Neural cell (in vitro differentiated cells): Measurements from ENCODE around the gene C17orf58. TPM values are rescaled to one million over a fixed set of nuclear protein-coding genes. Genes with fewer than 3 reads are reported as not detected.
A peak's percentile ranks its signal among the peaks of the same experiment; 100 is the strongest.

Source experiments
- H2AFZ ChIP-seq: fragments of 200-600, 300-800 bp; sonication (generic), shearing (Covaris generic); 2 replicates; pipeline ENCODE4 v1.6.0; 2014; ENCODE audit warnings: low read depth, mild to moderate bottlenecking, antibody characterized with exemption, low read length, moderate library complexity
- H3F3A ChIP-seq: fragments of 200-600 bp; shearing (Covaris generic); 2 replicates; pipeline ENCODE4 v1.6.1; 2016; ENCODE audit warnings: mild to moderate bottlenecking, moderate library complexity, mixed read lengths, antibody characterized with exemption, low read length; ENCODE audit not compliant: insufficient read depth, poor library complexity, severe bottlenecking
- H3K27ac ChIP-seq: fragments of 200-600, 300-800 bp; sonication (generic), shearing (Covaris generic); 2 replicates; pipeline ENCODE4 v1.5.1; 2014; ENCODE audit warnings: mild to moderate bottlenecking, low read length, moderate library complexity
- H3K27me3 ChIP-seq: fragments of 300-800, 200-600 bp; sonication (generic), shearing (Covaris generic); 2 replicates; pipeline ENCODE4 v1.6.0; 2014; ENCODE audit warnings: mild to moderate bottlenecking, low read depth, low read length, moderate library complexity; ENCODE audit not compliant: insufficient read depth
- H3K36me3 ChIP-seq: fragments of 300-800, 200-600 bp; sonication (generic), shearing (Covaris generic); 2 replicates; pipeline ENCODE4 v1.5.1; 2014; ENCODE audit warnings: mild to moderate bottlenecking, antibody characterized with exemption, low read length, moderate library complexity; ENCODE audit not compliant: insufficient read depth
- H3K4me2 ChIP-seq: fragments of 300-800, 200-600 bp; sonication (generic), shearing (Covaris generic); 2 replicates; pipeline ENCODE4 v1.6.0; 2014; ENCODE audit warnings: mild to moderate bottlenecking, low read length
- H3K4me3 ChIP-seq: fragments of 300-800, 200-600 bp; sonication (generic), shearing (Covaris generic); 2 replicates; pipeline ENCODE4 v1.5.1; 2014; ENCODE audit warnings: mild to moderate bottlenecking, low read length, moderate library complexity
- H3K79me2 ChIP-seq: fragments of 200-600 bp; shearing (Covaris generic); replicated peaks from 2 replicates; pipeline ENCODE4 v1.6.0; 2014; ENCODE audit warnings: mild to moderate bottlenecking, low read length, moderate library complexity; ENCODE audit not compliant: insufficient read depth
- H3K9ac ChIP-seq: fragments of 300-800, 200-600 bp; sonication (generic), shearing (Covaris generic); 2 replicates; pipeline ENCODE4 v1.6.1; 2016; ENCODE audit warnings: mild to moderate bottlenecking, low read length, mixed read lengths
- H3K9me2 ChIP-seq: fragments of 200-600 bp; shearing (Covaris generic); 2 replicates; pipeline ENCODE4 v1.6.1; 2016; ENCODE audit warnings: mild to moderate bottlenecking, low read length, mixed read lengths; ENCODE audit not compliant: insufficient read depth
- H3K9me3 ChIP-seq: fragments of 200-600, 300-800 bp; sonication (generic), shearing (Covaris generic); 2 replicates; pipeline ENCODE4 v1.6.1; 2016; ENCODE audit warnings: mild to moderate bottlenecking, mixed run types, low read length, moderate library complexity, mixed read lengths
- H4K20me1 ChIP-seq: fragments of 200-600 bp; shearing (Covaris generic); 2 replicates; pipeline ENCODE4 v1.6.1; 2016; ENCODE audit warnings: mild to moderate bottlenecking, mixed run types; ENCODE audit not compliant: insufficient read depth
- CTCF ChIP-seq: fragments of 450-650 bp; IDR thresholded peaks from 2 replicates; pipeline ENCODE4 v1.5.1; 2014; ENCODE audit warnings: antibody characterized with exemption, mild to moderate bottlenecking, moderate library complexity; ENCODE audit not compliant: poor library complexity, severe bottlenecking
- EP300 ChIP-seq: fragments of 450-650 bp; conservative IDR thresholded peaks from 2 replicates; pipeline ENCODE4 v1.6.1; 2014; ENCODE audit warnings: antibody characterized with exemption, mild to moderate bottlenecking, moderate library complexity; ENCODE audit not compliant: poor library complexity, severe bottlenecking
- MXI1 ChIP-seq: fragments of 450-650 bp; conservative IDR thresholded peaks from 2 replicates; pipeline ENCODE4 v1.6.1; 2014; ENCODE audit warnings: antibody characterized with exemption, mild to moderate bottlenecking; ENCODE audit not compliant: poor library complexity, severe bottlenecking
- POLR2AphosphoS5 ChIP-seq: IDR thresholded peaks from 2 replicates; pipeline ENCODE4 v1.6.1; 2012
- RAD21 ChIP-seq: fragments of 450-650 bp; conservative IDR thresholded peaks from 2 replicates; pipeline ENCODE4 v1.6.1; 2014; ENCODE audit warnings: antibody characterized with exemption, mild to moderate bottlenecking, moderate library complexity
- REST ChIP-seq: IDR thresholded peaks from 2 replicates; pipeline ENCODE4 v1.6.1; 2012; ENCODE audit warnings: borderline replicate concordance
- SMC3 ChIP-seq: fragments of 450-650 bp; conservative IDR thresholded peaks from 2 replicates; pipeline ENCODE4 v1.6.1; 2014; ENCODE audit warnings: antibody characterized with exemption, mild to moderate bottlenecking, moderate library complexity; ENCODE audit not compliant: poor library complexity
- TAF1 ChIP-seq: IDR thresholded peaks from 2 replicates; pipeline ENCODE4 v1.6.1; 2012; ENCODE audit warnings: low read depth
- polyA plus RNA-seq: library from polyadenylated mRNA; depleted of rRNA; stranded (reverse); fragments of >200 nt; gene quantifications from 2 replicates; pipeline ENCODE4 v1.2.3, GENCODE V29; 2014

C17orf58 gene
- polyA plus RNA-seq, 1 donor from 2014 or later, result 54.5 TPM

- Histone ChIP-seq H4K20me1 (no peaks in the 10 kb centered on the region), H3K36me3 (no peaks in the 10 kb centered on the region), H2AFZ (peak within 1 kb of the TSS; percentile 48)
Observed at GRCh38 chr17:68035523-68036303, 39.4 kb upstream of the C17orf58 start, which contains the start of gene KPNA2. Gene KPNA2 (plus strand): TSS chr17:68035735. CDS start chr17:68037133, 1,398 bp downstream.

GRCh38 chr17:68035131-68035522, 38.9 kb upstream of the C17orf58 start:
- H3K27ac ChIP-seq, result peak overlapping the region; percentile 31
- H3F3A ChIP-seq, result no peaks in the 10 kb centered on the region
- peak overlapping the region; percentile 92 for H3K4me3 ChIP-seq
- no peaks in the 10 kb centered on the region for H3K27me3 ChIP-seq
- H3K79me2 ChIP-seq, result peaks cover 25% of the 10 kb centered on the region
- H3K4me2 ChIP-seq, result peak overlapping the region; percentile 62
- H2AFZ ChIP-seq, result no peak overlapping the region
- H3K36me3 ChIP-seq, result no peaks in the 10 kb centered on the region
- H3K9me3 ChIP-seq, result no peaks in the 10 kb centered on the region
- no peaks in the 10 kb centered on the region for H3K9me2 ChIP-seq
- TF ChIP-seq TAF1, result no peak
- no peak for TF ChIP-seq RAD21
- TF ChIP-seq EP300, result no peak
- no peaks in the 10 kb centered on the region for H4K20me1 ChIP-seq
- H3K9ac ChIP-seq, result no peak overlapping the region

More at GRCh38 chr17:68035523-68036303, 39.4 kb upstream of the C17orf58 start, which contains the start of gene KPNA2:
- Histone ChIP-seq H3K4me3 (peak within 1 kb of the TSS; percentile 92), H3K9me3 (no peaks in the 10 kb centered on the region), H3K79me2 (peaks cover 25% of the 10 kb centered on the region), H3F3A (no peaks in the 10 kb centered on the region), H3K9me2 (no peaks in the 10 kb centered on the region), H3K27me3 (no peaks in the 10 kb centered on the region), H3K9ac (peak within 1 kb of the TSS; percentile 94), H3K4me2 (peak within 1 kb of the TSS; percentile 62), H3K27ac (peak within 1 kb of the TSS; percentile 96)
- TF ChIP-seq REST (peak; percentile 77), CTCF (no peak), TAF1 (peak; percentile 72), EP300 (peak; percentile 33), MXI1 (peak; percentile 100), POLR2AphosphoS5 (peak; percentile 91)

- Histone ChIP-seq H3K27me3 (no peaks in the 10 kb centered on the region), H3K4me2 (peak overlapping the region; percentile 62), H3K79me2 (peaks cover 25% of the 10 kb centered on the region), H3K9me2 (no peaks in the 10 kb centered on the region), H3F3A (no peaks in the 10 kb centered on the region), H4K20me1 (no peaks in the 10 kb centered on the region), H3K9ac (no peak overlapping the region), H2AFZ (no peak overlapping the region), H3K9me3 (no peaks in the 10 kb centered on the region), H3K27ac (no peak overlapping the region), H3K36me3 (no peaks in the 10 kb centered on the region), H3K4me3 (peak overlapping the region; percentile 92)
- TF ChIP-seq MXI1, result no peak
- TF ChIP-seq CTCF, result no peak
- TF ChIP-seq REST, result no peak
- no peak for TF ChIP-seq SMC3
- no peak for TF ChIP-seq TAF1
- TF ChIP-seq RAD21, result no peak
- no peak for TF ChIP-seq EP300
- no peak for TF ChIP-seq POLR2AphosphoS5
Observed at GRCh38 chr17:68034452-68034776, 38.1 kb upstream of the C17orf58 start.
